H1 (cell line): ENCODE results near the gene ABITRAM. TPM values are rescaled to one million over a fixed set of nuclear protein-coding genes. Genes with fewer than 3 reads are reported as not detected.

Source experiments
- CTCF ChIA-PET: fragments of 300-600 bp; sonication (Branson Sonifier 250); formaldehyde crosslinking; loops from one replicate; lab custom pipeline; 2021; ENCODE audit not compliant: partially characterized antibody; lab: Charles Lee
- POLR2A ChIA-PET: fragments of 300-600 bp; sonication (Branson Sonifier 250); formaldehyde crosslinking; loops from one replicate; lab custom pipeline; 2021; ENCODE audit warnings: inconsistent platforms; ENCODE audit not compliant: partially characterized antibody; lab: Charles Lee
- DNase-seq, 2 experiments: peaks; one replicate each; pipeline versions ENCODE4 v3.0.0 to v3.0.0-alpha.2; 2010 to 2022; ENCODE audit warnings: low spot score in 2 of 2, low read depth in 1 of 2, mixed read lengths in 1 of 2
- FAIRE-seq: peaks from 2 replicates; lab custom pipeline; 2011; peaks lifted over from hg19 to GRCh38; lab: Jason Lieb, UNC
- H2AFZ ChIP-seq: 2 replicates; pipeline ENCODE4 v1.8.1; 2012; ENCODE audit warnings: low read length, inconsistent platforms
- H2AK5ac ChIP-seq: 2 replicates; pipeline ENCODE4 v1.6.1; 2013; ENCODE audit warnings: low read depth, low read length
- H2BK120ac ChIP-seq: replicated peaks from 2 replicates; pipeline ENCODE3; 2013; ENCODE audit warnings: low read depth, low read length, inconsistent platforms
- H2BK12ac ChIP-seq: 2 replicates; pipeline ENCODE4 v1.6.1; 2013; ENCODE audit warnings: low read depth, low read length
- H2BK15ac ChIP-seq: 2 replicates; pipeline ENCODE4 v1.6.1; 2013; ENCODE audit warnings: low read length
- H2BK20ac ChIP-seq: 2 replicates; pipeline ENCODE4 v1.6.1; 2013; ENCODE audit warnings: low read length
- H2BK5ac ChIP-seq: 2 replicates; pipeline ENCODE4 v1.6.1; 2013; ENCODE audit warnings: low read depth, low read length
- H3K14ac ChIP-seq: 2 replicates; pipeline ENCODE4 v1.6.1; 2013; ENCODE audit warnings: inconsistent platforms; ENCODE audit not compliant: insufficient read length
- H3K18ac ChIP-seq: 2 replicates; pipeline ENCODE4 v1.6.1; 2013; ENCODE audit warnings: low read length; ENCODE audit errors: extremely low read depth
- H3K23ac ChIP-seq: 2 replicates; pipeline ENCODE4 v1.6.1; 2013; ENCODE audit warnings: inconsistent platforms; ENCODE audit not compliant: insufficient read length
- H3K23me2 ChIP-seq: 2 replicates; pipeline ENCODE4 v1.6.1; 2013; ENCODE audit warnings: low read depth, low read length
- H3K27ac ChIP-seq: 2 replicates; pipeline ENCODE4 v1.6.1; 2011; ENCODE audit warnings: low read depth, low read length, inconsistent platforms
- H3K27me3 ChIP-seq, 4 experiments: replicated peaks in 1 of 4; 1 replicate in 1 of 4; 2 replicates in 3 of 4; pipeline versions ENCODE4 v1.6.1 to v1.8.1; 2011 to 2013; ENCODE audit warnings: low read length in 3 of 4, mild to moderate bottlenecking in 3 of 4, inconsistent platforms in 2 of 4, mixed read lengths in 2 of 4, moderate library complexity in 1 of 4; ENCODE audit not compliant: control insufficient read depth in 3 of 4, insufficient read depth in 3 of 4; ENCODE audit errors: extremely low read depth in 1 of 4
- H3K36me3 ChIP-seq, 4 experiments: 2 replicates each; pipeline versions ENCODE4 v1.6.1 to v1.8.1; 2011 to 2013; ENCODE audit warnings: mild to moderate bottlenecking in 4 of 4, low read length in 3 of 4, moderate library complexity in 2 of 4, control low read depth in 1 of 4, inconsistent platforms in 1 of 4; ENCODE audit not compliant: insufficient read depth in 4 of 4, control insufficient read depth in 2 of 4
- H3K4ac ChIP-seq: replicated peaks from 2 replicates; pipeline ENCODE3; 2013; ENCODE audit warnings: low read length, low read depth, mixed read lengths, inconsistent platforms; ENCODE audit not compliant: insufficient read length
- H3K4me1 ChIP-seq, 4 experiments: replicated peaks in 1 of 4; 1 replicate in 1 of 4; 2 replicates in 3 of 4; pipeline versions ENCODE4 v1.6.1 to v1.8.1; 2011 to 2013; ENCODE audit warnings: low read length in 3 of 4, inconsistent platforms in 2 of 4, mixed read lengths in 1 of 4; ENCODE audit not compliant: insufficient read depth in 4 of 4, control insufficient read depth in 3 of 4
- H3K4me2 ChIP-seq, 2 experiments: 2 replicates each; pipeline versions ENCODE4 v1.6.1 to v1.8.1; 2011 to 2013; ENCODE audit warnings: low read depth in 2 of 2, low read length in 2 of 2, control low read depth in 1 of 2, inconsistent platforms in 1 of 2, mild to moderate bottlenecking in 1 of 2; ENCODE audit not compliant: insufficient read depth in 1 of 2
- H3K4me3 ChIP-seq, 4 experiments: fragments of 200-600, 300-600 bp in 1 of 4; sonication (generic), shearing (Covaris generic), sonication (Bioruptor Twin) in 1 of 4; 2 replicates each; pipeline versions ENCODE4 v1.5.1 to v1.8.1; 2011 to 2016; ENCODE audit warnings: low read length in 4 of 4, low read depth in 3 of 4, control low read depth in 2 of 4, inconsistent platforms in 2 of 4, mild to moderate bottlenecking in 2 of 4, mixed read lengths in 1 of 4, moderate library complexity in 1 of 4; ENCODE audit not compliant: insufficient read depth in 2 of 4; ENCODE audit errors: extremely low read depth in 1 of 4
- H3K56ac ChIP-seq: replicated peaks from 2 replicates; pipeline ENCODE3; 2013; ENCODE audit warnings: low read depth, mild to moderate bottlenecking, mixed read lengths, low read length, inconsistent platforms; ENCODE audit not compliant: insufficient read length
- H3K79me1 ChIP-seq: 2 replicates; pipeline ENCODE4 v1.6.1; 2013; ENCODE audit warnings: low read depth, low read length, control low read depth
- H3K79me2 ChIP-seq, 2 experiments: 2 replicates each; pipeline versions ENCODE4 v1.6.1 to v1.8.1; 2012 to 2013; ENCODE audit warnings: low read length in 2 of 2, mild to moderate bottlenecking in 2 of 2, inconsistent platforms in 1 of 2; ENCODE audit not compliant: insufficient read depth in 2 of 2, control insufficient read depth in 1 of 2
- H3K9ac ChIP-seq, 4 experiments: replicated peaks in 1 of 4; 1 replicate in 1 of 4; 2 replicates in 3 of 4; pipeline versions ENCODE4 v1.6.1 to v1.8.1; 2011 to 2013; ENCODE audit warnings: low read depth in 3 of 4, low read length in 3 of 4, control low read depth in 2 of 4, mild to moderate bottlenecking in 2 of 4, moderate library complexity in 2 of 4, inconsistent platforms in 1 of 4; ENCODE audit errors: extremely low read depth in 1 of 4
- H3K9me3 ChIP-seq, 2 experiments: 2 replicates each; pipeline versions ENCODE4 v1.6.1 to v1.8.1; 2012 to 2013; ENCODE audit warnings: mild to moderate bottlenecking in 2 of 2, moderate library complexity in 2 of 2, control low read depth in 1 of 2, inconsistent platforms in 1 of 2, low read depth in 1 of 2, low read length in 1 of 2, mixed read lengths in 1 of 2; ENCODE audit not compliant: insufficient read depth in 2 of 2
- H4K20me1 ChIP-seq, 2 experiments: replicated peaks in 1 of 2; 2 replicates each; pipeline versions ENCODE3 to v1.8.1; 2011 to 2013; ENCODE audit warnings: inconsistent platforms in 2 of 2, low read length in 2 of 2, mild to moderate bottlenecking in 1 of 2; ENCODE audit not compliant: insufficient read depth in 2 of 2, control insufficient read depth in 1 of 2
- H4K5ac ChIP-seq: 2 replicates; pipeline ENCODE4 v1.6.1; 2013; ENCODE audit warnings: low read length, low read depth, mixed read lengths, inconsistent platforms; ENCODE audit not compliant: insufficient read length
- H4K8ac ChIP-seq: 2 replicates; pipeline ENCODE4 v1.8.0; 2013; ENCODE audit warnings: mild to moderate bottlenecking, moderate library complexity, low read length, inconsistent platforms; ENCODE audit not compliant: insufficient read depth; ENCODE audit errors: extremely low read depth
- H4K91ac ChIP-seq: replicated peaks from 2 replicates; pipeline ENCODE3; 2013; ENCODE audit warnings: low read length, mixed read lengths, inconsistent platforms; ENCODE audit not compliant: insufficient read length
- ASH2L ChIP-seq: fragments of 200-600, 300-600 bp; sonication (generic); IDR thresholded peaks from one replicate; pipeline ENCODE4 v1.7.1; 2017; ENCODE audit warnings: low read length
- BRCA1 ChIP-seq: IDR thresholded peaks from 2 replicates; pipeline ENCODE4 v1.6.1; 2012; ENCODE audit warnings: low read depth, low read length, improper control_type of control experiment
- CHD1 ChIP-seq: IDR thresholded peaks from 2 replicates; pipeline ENCODE4 v1.6.1; 2012; ENCODE audit warnings: low read depth, low read length, improper control_type of control experiment
- CREB1 ChIP-seq: IDR thresholded peaks from 2 replicates; pipeline ENCODE4 v1.6.1; 2012; ENCODE audit warnings: inconsistent platforms
- EGR1 ChIP-seq: IDR thresholded peaks from 2 replicates; pipeline ENCODE4 v1.6.1; 2011; ENCODE audit warnings: low read depth, low read length, borderline replicate concordance
- TAF7 ChIP-seq: optimal IDR thresholded peaks from 2 replicates; pipeline ENCODE3; 2011; ENCODE audit warnings: low read depth, mild to moderate bottlenecking, inconsistent platforms, low read length, moderate library complexity, borderline replicate concordance
- WGBS, 2 experiments: shearing (Covaris generic) in 1 of 2; methylation state at CpG; one replicate each; pipeline versions ENCODE4 v1.1.6 to v1.1.7; 2013 to 2015; ENCODE audit warnings: low lambda C conversion rate in 2 of 2, mixed read lengths in 2 of 2, inconsistent platforms in 1 of 2, low coverage in 1 of 2, missing lambda C conversion rate in 1 of 2; ENCODE audit not compliant: insufficient replicate concordance in 2 of 2, insufficient coverage in 1 of 2, insufficient read length in 1 of 2; ENCODE audit errors: extremely low coverage in 1 of 2, missing lambda C conversion rate in 1 of 2; 5-methylcytosine and 5-hydroxymethylcytosine counted together
- polyA plus RNA-seq, 7 experiments: library from polyadenylated mRNA; depleted of rRNA in 3 of 7; stranded (reverse) in 5 of 7; unstranded in 2 of 7; fragments of >200 nt in 5 of 7; fragments of 200-250 nt in 2 of 7; gene quantifications; 1 replicate in 5 of 7; 2 replicates in 1 of 7; 4 replicates in 1 of 7; pipeline versions ENCODE4 v1.2.1 to v1.2.3, GENCODE V29; 2011 to 2013; ENCODE audit warnings: missing spikeins in 2 of 7, mixed read lengths in 2 of 7
- total RNA-seq: library from RNA; stranded (reverse); fragmentation: NEBNext Ultra II Directional; extraction: Animal tissue kit (Norgen Biotek cat#: 25700); gene quantifications from 2 replicates; pipeline ENCODE4 v1.2.1, GENCODE V29; 2021

Gene ABITRAM
- total and polyA plus RNA-seq, 2 of the 8 experiments (the other 6 are each of a cell fraction or from before 2014, with no cell fraction given), result 8.4 to 9.0 TPM

GRCh38 chr9:108973895-108974294, 39.7 kb downstream of the ABITRAM start:
- Histone ChIP-seq H2BK5ac (no peak overlapping the region), H3K4me1 (no peaks in the 10 kb centered on the region), H3K4ac (no peak overlapping the region), H2BK12ac (no peak overlapping the region), H2BK20ac (no peak overlapping the region), H3K27ac (no peak overlapping the region), H4K91ac (no peak overlapping the region), H2BK120ac (no peak overlapping the region), H3K56ac (no peak overlapping the region), H3K4me3 (no peak overlapping the region), H3K79me1 (no peaks in the 10 kb centered on the region), H3K36me3 (peaks cover 2 to 21% (median 12%) of the 10 kb centered on the region in 4 experiments; a peak in 6 of 8 replicates), H4K8ac (no peak overlapping the region), H4K20me1 (no peaks in the 10 kb centered on the region), H2AFZ (no peak overlapping the region), H2BK15ac (no peak overlapping the region), H3K23ac (no peak overlapping the region), H3K27me3 (no peaks in the 10 kb centered on the region), H3K9me3 (0 out of 4 replicates have a peak, but pooled peaks cover 0 to 2% of the 10 kb centered on the region in 2 experiments), H2AK5ac (no peak overlapping the region), H3K23me2 (no peaks in the 10 kb centered on the region), H3K18ac (no peak overlapping the region), H3K9ac (no peak overlapping the region), H3K14ac (no peak overlapping the region), H3K79me2 (no peaks in the 10 kb centered on the region), H4K5ac (no peak overlapping the region), H3K4me2 (no peak overlapping the region)
- POLR2A ChIA-PET, result no interaction called here
- no peak for FAIRE-seq
- no peak for DNase-seq
- WGBS, 2 experiments, result 81% methylated on average over 5 of the region's 5 CpGs; no CpG with 5 or more reads in 1 of the 2 experiments
- CTCF ChIA-PET, result no interaction called here
- no peak for TF ChIP-seq CREB1
- no peak for TF ChIP-seq TAF7
- no peak for TF ChIP-seq ASH2L
- TF ChIP-seq EGR1, result no peak
- TF ChIP-seq BRCA1, result no peak
- no peak for TF ChIP-seq CHD1
